ENCODE data around the gene STIMATE.

GRCh38 chr3:52879090-52879489, 18.3 kb downstream of the STIMATE start:
- TF ChIP-seq CTCF (IDR thresholded peaks at IDR 0.05; ENCODE audit: insufficient read depth, low read depth, low read length) = no peak
- no peak for TF ChIP-seq EZH2 (IDR thresholded peaks at IDR 0.05; ENCODE audit: insufficient read depth, low read length)
